Psoas muscle (tissue), 8 donors: ENCODE results near the gene ZSCAN30. TPM values are rescaled to one million over a fixed set of nuclear protein-coding genes. Genes with fewer than 3 reads are reported as not detected.
"Not testable (repeated sequence)": the region's sequence is repeated elsewhere in the genome, so short reads cannot be mapped to it uniquely, and the experiment has no call there.

Experiments
- ATAC-seq, 4 donors: fragments of 200-7000 bp; cut with Tn5 transposase; one replicate each; pipeline ENCODE4 v1.9.1; 2020; ENCODE audit warnings: moderate library complexity in 3 of 4, mild to moderate bottlenecking in 2 of 4
- DNase-seq, 2 donors: peaks; one replicate each; pipeline ENCODE4 v3.0.0-alpha.2; 2020
- H3K27ac ChIP-seq: fragments of 200-600 bp; one replicate; pipeline ENCODE4 v1.8.0; 2022
- H3K27me3 ChIP-seq, 3 donors: fragments of 200-600 bp in 1 of 3; one replicate each; pipeline versions ENCODE4 v1.6.1 to v1.8.0; 2013 to 2022; ENCODE audit warnings: low read length in 2 of 3, mild to moderate bottlenecking in 2 of 3, moderate library complexity in 1 of 3; ENCODE audit not compliant: insufficient read depth in 3 of 3
- H3K36me3 ChIP-seq, 2 donors: fragments of 200-600 bp in 1 of 2; one replicate each; pipeline versions ENCODE4 v1.6.1 to v1.8.0; 2013 to 2022; ENCODE audit warnings: low read depth in 1 of 2, mild to moderate bottlenecking in 1 of 2, moderate library complexity in 1 of 2; ENCODE audit not compliant: insufficient read depth in 1 of 2
- H3K4me1 ChIP-seq: fragments of 200-600 bp; one replicate; pipeline ENCODE4 v1.8.0; 2022
- H3K4me3 ChIP-seq: fragments of 200-600 bp; one replicate; pipeline ENCODE4 v1.8.0; 2022; ENCODE audit warnings: mild to moderate bottlenecking
- H3K9me3 ChIP-seq: fragments of 200-600 bp; one replicate; pipeline ENCODE4 v1.8.0; 2022
- WGBS, 3 donors: extraction: QIAGEN DNeasy Blood & Tissue Kit; methylation state at CpG; one replicate each; pipeline versions ENCODE4 v1.1.6 to v1.1.7; 2013; 5-methylcytosine and 5-hydroxymethylcytosine counted together
- intact Hi-C, 2 donors: fragments of 100-400 bp; cut with DNase I; formaldehyde crosslinking; loops; one replicate each; pipeline versions ENCODE4 v1.11.0 to v1.14.2; 2022
- polyA plus RNA-seq, 3 donors: library from polyadenylated mRNA; stranded (reverse); fragments of 200-250 nt; gene quantifications; one replicate each; pipeline ENCODE4 v1.2.3, GENCODE V29; 2013
- total RNA-seq, 4 donors: library from RNA; stranded (reverse); fragmentation: NEBNext Ultra II Directional in 2 of 4; extraction: Animal tissue kit (Norgen Biotek cat#: 25700) in 2 of 4; gene quantifications; one replicate each; pipeline versions ENCODE4 v1.2.1 to v1.2.4, GENCODE V29; 2021 to 2023
- TF ChIP-seq, protein P1 (sequence below): fragments of 200-600 bp; IDR thresholded peaks from one replicate; pipeline ENCODE4 v1.8.0; 2022; ENCODE audit warnings: antibody characterized with exemption
- donor health status: healthy with polysubstance abuse.
- donor health status: DM: no; HTN: no; CAD: no; lungs with moderate emphysema.
- donor health status: Bipolar disorder and iron deficiency.
- donor health status: healthy.
- donor health status: DM: yes; HTN: yes; CAD: no.
- donor health status: DM: no; HTN: no; CAD: no.
- donor health status: DM: no; HTN: no; CAD: no.
- donor health status: DM: yes; HTN: yes; CAD: no.

ZSCAN30 gene
- total and polyA plus RNA-seq, 7 donors, result 3.0 to 12.2 (median 8.8) TPM

DNA sequence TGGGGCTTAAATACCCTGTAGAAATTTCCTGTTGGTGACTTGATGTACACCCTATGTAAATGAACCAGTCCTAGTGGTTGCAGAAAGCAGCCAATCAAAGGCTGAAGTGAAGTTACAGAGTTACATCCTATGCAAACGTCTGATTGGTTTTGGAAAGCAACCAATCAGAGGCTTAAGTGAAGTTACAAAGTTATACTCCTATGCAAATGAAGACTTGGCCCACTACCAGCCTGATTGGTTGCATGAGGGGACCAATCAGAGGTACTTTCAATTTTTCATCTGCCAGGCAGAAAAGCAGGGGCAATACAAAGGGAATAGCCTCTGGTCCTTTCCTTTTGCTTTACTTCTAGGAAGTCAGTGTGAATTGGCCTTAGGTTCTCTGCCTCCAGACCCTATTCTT, 62.8 kb downstream of the ZSCAN30 start:
- no peak for ATAC-seq
- DNase-seq, result no peak
- WGBS, 3 donors, result 54 to 63% (median 61%) methylated on average over 1 of the region's 1 CpG
- TF ChIP-seq, protein P1, sequence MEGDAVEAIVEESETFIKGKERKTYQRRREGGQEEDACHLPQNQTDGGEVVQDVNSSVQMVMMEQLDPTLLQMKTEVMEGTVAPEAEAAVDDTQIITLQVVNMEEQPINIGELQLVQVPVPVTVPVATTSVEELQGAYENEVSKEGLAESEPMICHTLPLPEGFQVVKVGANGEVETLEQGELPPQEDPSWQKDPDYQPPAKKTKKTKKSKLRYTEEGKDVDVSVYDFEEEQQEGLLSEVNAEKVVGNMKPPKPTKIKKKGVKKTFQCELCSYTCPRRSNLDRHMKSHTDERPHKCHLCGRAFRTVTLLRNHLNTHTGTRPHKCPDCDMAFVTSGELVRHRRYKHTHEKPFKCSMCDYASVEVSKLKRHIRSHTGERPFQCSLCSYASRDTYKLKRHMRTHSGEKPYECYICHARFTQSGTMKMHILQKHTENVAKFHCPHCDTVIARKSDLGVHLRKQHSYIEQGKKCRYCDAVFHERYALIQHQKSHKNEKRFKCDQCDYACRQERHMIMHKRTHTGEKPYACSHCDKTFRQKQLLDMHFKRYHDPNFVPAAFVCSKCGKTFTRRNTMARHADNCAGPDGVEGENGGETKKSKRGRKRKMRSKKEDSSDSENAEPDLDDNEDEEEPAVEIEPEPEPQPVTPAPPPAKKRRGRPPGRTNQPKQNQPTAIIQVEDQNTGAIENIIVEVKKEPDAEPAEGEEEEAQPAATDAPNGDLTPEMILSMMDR, result no peak
- H3K4me1 ChIP-seq, result no peaks in the 10 kb centered on the region
- no peak overlapping the region for H3K27ac ChIP-seq
- no peak overlapping the region for H3K4me3 ChIP-seq
- intact Hi-C loops, result no loop called here
- H3K9me3 ChIP-seq, result no peaks in the 10 kb centered on the region
- H3K27me3 ChIP-seq, result no peaks in the 10 kb centered on the region
- H3K36me3 ChIP-seq, result no peaks in the 10 kb centered on the region

DNA sequence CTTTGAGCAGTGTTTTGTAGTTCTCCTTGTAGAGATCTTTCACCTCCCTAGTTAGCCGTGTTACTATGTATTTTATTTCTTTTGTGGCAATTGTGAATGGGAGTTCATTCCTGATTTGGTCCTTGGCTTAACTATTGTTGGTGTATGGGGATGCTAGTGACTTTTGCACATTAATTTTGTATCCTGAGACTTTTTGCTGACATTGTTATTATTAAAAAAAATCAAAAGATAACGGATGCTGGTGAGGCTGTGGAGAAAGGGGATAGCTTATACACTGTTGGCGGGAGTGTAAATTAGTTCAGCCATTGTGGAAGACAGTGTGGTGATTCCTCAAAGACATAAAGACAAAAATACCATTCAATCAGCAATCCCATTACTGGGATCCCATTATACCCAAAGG, 66.2 kb downstream of the ZSCAN30 start:
- no peaks in the 10 kb centered on the region for H3K9me3 ChIP-seq
- TF ChIP-seq, protein P1, result no peak
- H3K27me3 ChIP-seq, result no peaks in the 10 kb centered on the region
- no peaks in the 10 kb centered on the region for H3K36me3 ChIP-seq
- no peak overlapping the region for H3K27ac ChIP-seq
- DNase-seq (no peak), ATAC-seq (no peak)
- intact Hi-C loops, result no loop called here
- H3K4me1 ChIP-seq, result no peaks in the 10 kb centered on the region
- WGBS, 3 donors, result 82 to 93% (median 87%) methylated on average over 3 of the region's 3 CpGs
- no peak overlapping the region for H3K4me3 ChIP-seq

DNA sequence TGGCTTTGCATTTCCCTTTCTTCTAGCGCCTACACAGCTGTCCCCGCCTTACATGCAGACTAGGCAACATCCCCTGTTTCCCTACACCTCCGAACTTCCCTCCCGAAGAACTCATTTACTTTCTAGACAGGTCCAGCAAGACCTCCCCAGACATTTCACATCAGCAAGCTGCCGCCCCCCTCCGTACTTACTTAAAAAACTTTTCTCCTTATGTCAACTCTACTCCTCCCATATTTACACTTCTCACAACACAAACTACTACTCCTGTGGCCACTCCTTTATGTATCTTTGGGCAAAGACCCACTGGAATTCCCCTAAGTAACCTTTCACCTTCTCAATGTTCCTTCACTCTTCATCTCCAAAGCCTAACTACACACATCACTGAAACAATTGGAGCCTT, 69.6 kb downstream of the ZSCAN30 start:
- Histone ChIP-seq H3K4me3 (no peak overlapping the region), H3K27me3 (no peaks in the 10 kb centered on the region), H3K4me1 (no peaks in the 10 kb centered on the region), H3K9me3 (no peaks in the 10 kb centered on the region), H3K27ac (no peak overlapping the region), H3K36me3 (no peaks in the 10 kb centered on the region)
- ATAC-seq, result no peak
- no peak for DNase-seq
- WGBS, 3 donors, result 84 to 90% (median 87%) methylated on average over 6 of the region's 6 CpGs
- intact Hi-C loops, result no loop called here
- TF ChIP-seq, protein P1, result no peak

DNA sequence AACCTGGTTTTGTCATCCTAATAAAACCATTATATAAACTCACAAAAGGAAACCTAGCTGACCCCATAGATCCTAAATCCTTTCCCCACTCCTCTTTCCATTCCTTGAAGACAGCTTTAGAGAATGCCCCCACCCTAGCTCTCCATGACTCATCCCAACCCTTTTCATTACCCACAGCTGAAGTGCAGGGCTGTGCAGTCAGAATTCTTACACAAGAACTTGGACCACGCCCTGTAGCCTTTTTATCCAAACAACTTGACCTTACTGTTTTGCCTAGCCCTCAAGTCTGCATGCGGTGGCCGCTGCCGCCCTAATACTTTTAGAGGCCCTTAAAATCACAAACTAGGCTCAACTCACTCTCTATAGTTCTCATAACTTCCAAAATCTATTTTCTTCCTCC, 70.7 kb downstream of the ZSCAN30 start:
- WGBS, 3 donors, result 91 to 99% (median 94%) methylated on average over 4 of the region's 4 CpGs
- H3K9me3 ChIP-seq, H3K4me1 ChIP-seq, H3K27me3 ChIP-seq, intact Hi-C loops, ATAC-seq, DNase-seq, H3K27ac ChIP-seq, H3K36me3 ChIP-seq, H3K4me3 ChIP-seq: not testable (repeated sequence)

DNA sequence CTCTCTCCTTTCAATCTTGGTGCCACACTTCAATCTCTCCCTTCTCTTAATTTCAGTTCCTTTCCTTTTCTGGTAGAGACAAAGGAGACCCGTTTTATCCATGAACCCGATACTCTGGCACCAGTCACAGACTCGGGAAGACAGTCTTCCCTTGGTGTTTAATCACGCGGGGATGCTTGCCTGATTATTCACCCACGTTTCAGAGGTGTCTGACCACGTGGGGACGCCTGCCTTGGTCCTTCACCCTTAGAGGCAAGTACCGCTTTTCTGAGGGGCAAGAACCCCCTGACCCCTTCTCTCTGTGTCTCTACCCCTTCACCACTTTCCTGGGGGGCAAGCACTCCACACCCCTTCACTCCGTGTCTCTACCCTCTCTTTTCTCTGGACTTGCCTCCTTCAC, 73.4 kb downstream of the ZSCAN30 start:
- H3K36me3 ChIP-seq, H3K4me1 ChIP-seq, DNase-seq, intact Hi-C loops, H3K27ac ChIP-seq, ATAC-seq, H3K9me3 ChIP-seq, H3K4me3 ChIP-seq, H3K27me3 ChIP-seq: not testable (repeated sequence)
- 74 to 82% (median 77%) methylated on average over 10 of the region's 10 CpGs for WGBS, 3 donors

DNA sequence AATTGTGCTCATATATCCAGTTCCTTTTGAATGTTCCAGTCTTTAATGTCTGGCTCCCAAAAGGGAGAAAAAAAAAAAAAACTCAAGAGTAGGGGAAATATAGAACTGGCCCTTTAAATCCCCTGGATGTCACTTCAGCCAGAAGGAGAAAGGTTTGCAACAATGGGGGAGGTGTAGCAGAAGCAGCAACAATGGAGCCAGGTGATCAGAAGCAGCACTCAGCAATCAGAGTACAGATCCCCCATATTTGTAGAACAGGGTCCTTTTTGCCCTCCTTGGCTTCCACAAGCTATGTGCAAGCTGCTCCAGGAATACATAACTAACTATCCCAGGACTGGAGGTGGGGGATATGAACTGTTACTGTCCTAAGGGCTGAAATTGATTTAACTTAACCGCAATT, 75.0 kb downstream of the ZSCAN30 start:
- Histone ChIP-seq H3K9me3 (no peaks in the 10 kb centered on the region), H3K4me1 (no peaks in the 10 kb centered on the region), H3K4me3 (no peak overlapping the region), H3K27ac (no peak overlapping the region), H3K36me3 (no peaks in the 10 kb centered on the region), H3K27me3 (no peaks in the 10 kb centered on the region)
- intact Hi-C loops, result no loop called here
- ATAC-seq (no peak), DNase-seq (no peak)
- 83 to 100% (median 90%) methylated on average over 1 of the region's 1 CpG for WGBS, 3 donors
- TF ChIP-seq, protein P1, result no peak

DNA sequence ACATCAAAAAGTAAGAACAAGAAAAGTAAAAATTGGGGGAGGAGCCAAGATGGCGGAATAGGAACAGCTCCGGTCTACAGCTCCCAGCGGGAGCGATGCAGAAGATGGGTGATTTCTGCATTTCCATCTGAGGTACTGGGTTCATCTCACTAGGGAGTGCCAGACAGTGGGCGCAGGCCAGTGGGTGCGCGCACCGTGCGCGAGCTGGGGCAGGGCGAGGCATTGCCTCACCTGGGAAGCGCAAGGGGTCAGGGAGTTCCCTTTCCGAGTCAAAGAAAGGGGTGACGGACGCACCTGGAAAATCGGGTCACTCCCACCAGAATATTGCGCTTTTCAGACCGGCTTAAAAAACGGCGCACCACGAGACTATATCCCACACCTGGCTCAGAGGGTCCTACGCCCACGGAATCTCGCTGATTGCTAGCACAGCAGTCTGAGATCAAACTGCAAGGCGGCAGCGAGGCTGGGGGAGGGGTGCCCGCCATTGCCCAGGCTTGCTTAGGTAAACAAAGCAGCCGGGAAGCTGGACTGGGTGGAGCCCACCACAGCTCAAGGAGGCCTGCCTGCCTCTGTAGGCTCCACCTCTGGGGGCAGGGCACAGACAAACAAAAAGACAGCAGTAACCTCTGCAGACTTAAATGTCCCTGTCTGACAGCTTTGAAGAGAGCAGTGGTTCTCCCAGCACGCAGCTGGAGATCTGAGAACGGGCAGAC, 84.1 kb downstream of the ZSCAN30 start:
- WGBS, 3 donors, result 92 to 95% (median 94%) methylated on average over 11 to 23 of the region's 30 CpGs
- DNase-seq, H3K9me3 ChIP-seq, intact Hi-C loops, H3K27ac ChIP-seq, H3K27me3 ChIP-seq, H3K36me3 ChIP-seq, ATAC-seq, H3K4me3 ChIP-seq, H3K4me1 ChIP-seq: not testable (repeated sequence)
